T-helper 1 cell treated with Interleukin-12 subunit alpha and Interleukin-12 subunit beta and Interleukin-4 antibody, amounts not matched to agents 30 ng/mL and 1 ng/mL, for 36 hours (primary cell): ENCODE measurements around the gene RNASE2. TPM values are rescaled to one million over a fixed set of nuclear protein-coding genes. Genes with fewer than 3 reads are reported as not detected.

Source experiments
- intact Hi-C: fragments of 100-400 bp; cut with micrococcal nuclease; formaldehyde crosslinking; loops from one replicate; pipeline ENCODE4 v1.15.1; 2024
- total RNA-seq: library from RNA; stranded (reverse); gene quantifications from 2 replicates; pipeline ENCODE4 v1.2.3, GENCODE V29; 2022

Gene RNASE2
- total RNA-seq, 1 donor from 2014 or later = not detected

GRCh38 chr14:20980906-20981305 is 25.6 kb downstream of the RNASE2 start:
- intact Hi-C loops = loop anchor here (10.0 kb wide), 1 partner anchor 636 kb away; the partner anchor contains the start of gene PARP2

GRCh38 chr14:20982646-20983369 is 27.5 kb downstream of the RNASE2 start:
- intact Hi-C loops = loop anchor here (10.0 kb wide), 1 partner anchor 638 kb away; the partner anchor contains the start of gene PARP2

- intact Hi-C loops = loop anchor here (10.0 kb wide), 1 partner anchor 641 kb away; the partner anchor contains the start of gene PARP2
Measured at GRCh38 chr14:20985650-20986049, 30.4 kb downstream of the RNASE2 start.

DNA sequence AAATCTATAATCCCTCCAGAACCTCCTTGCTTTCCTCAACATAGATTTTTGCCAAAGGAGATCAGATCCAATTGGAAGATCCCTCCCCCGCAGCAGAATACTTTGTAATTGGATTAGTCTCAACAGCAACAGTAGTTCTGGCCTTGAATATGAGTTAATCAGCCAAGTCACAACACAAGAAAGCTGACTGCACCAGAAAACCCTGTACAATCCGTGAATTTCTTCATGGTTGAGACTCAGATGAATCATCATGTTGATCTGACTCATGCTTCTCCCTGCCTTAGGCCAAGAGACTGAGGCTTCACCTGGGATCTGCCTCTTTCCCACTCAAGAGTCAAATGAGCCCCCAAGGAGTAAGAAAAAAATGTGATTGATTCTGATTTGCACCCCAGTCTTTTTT is 31.5 kb downstream of the RNASE2 start:
- intact Hi-C loops = loop anchor here (10.0 kb wide), 1 partner anchor 642 kb away; the partner anchor contains the start of gene PARP2

DNA sequence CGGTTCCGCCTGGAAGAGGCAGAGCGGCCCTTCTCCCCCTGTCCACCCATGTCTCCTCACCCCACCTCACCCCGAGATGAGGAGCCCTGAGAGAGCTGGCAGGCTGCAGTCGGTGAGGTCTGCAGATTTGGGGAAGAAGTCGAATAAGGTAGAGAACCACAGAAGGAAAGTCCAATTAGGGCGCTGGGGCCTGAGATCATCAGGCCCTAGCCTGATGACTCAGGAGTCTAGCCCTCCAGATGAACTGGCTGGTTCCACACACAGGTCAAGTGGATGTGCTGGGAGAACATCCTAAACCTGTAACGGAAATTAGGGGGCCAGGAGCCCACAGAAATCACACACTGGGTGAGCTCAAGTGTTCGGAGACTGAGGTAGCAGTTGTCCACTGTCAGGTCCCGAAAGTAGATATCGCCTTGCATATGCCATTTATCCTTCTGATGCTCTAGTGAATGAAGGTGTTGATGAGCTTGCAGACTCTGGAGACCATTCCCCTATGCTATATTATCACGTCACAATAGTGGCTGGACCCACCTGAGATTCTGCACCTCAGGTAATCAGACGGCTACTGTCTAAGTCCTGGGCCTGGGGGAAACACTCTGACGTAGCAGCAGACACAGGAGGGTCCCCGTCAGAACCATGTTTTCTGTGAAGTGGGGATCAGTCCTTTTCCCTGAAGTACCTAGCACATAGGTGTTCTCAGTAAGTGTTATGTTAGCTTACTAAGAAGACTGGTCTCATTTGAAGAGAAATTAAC is 33.6 kb downstream of the RNASE2 start:
- intact Hi-C loops = loop anchor here (1.0 to 10.0 kb wide), 3 partner anchors 18 to 644 kb away; partner anchors contain the start of gene PARP2

DNA sequence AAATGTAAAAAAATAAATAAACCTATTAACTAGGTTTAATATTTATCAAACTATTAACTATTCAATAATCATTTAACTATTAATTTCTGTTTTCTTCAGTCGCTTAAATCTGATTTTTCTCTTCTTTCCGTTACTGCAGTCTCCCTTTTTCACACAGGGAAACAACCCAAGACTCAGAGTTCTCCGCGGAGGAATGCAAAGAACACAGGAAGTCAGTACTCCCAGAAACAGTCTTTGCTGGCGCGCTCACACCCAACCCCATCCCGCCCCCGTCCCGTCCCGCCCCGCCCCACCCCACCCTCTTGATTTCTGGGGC is 34.1 kb downstream of the RNASE2 start:
- intact Hi-C loops = loop anchor here (1.0 to 10.0 kb wide), 3 partner anchors 18 to 645 kb away; partner anchors contain the start of gene PARP2

- intact Hi-C loops = loop anchor here (1.0 to 10.0 kb wide), 4 partner anchors 19 to 645 kb away; partner anchors contain the start of genes PARP2 and TEP1
Measured at GRCh38 chr14:20989787-20990600, 34.7 kb downstream of the RNASE2 start, which contains the start of gene METTL17. METTL17 (plus strand) TSS chr14:20989980; CDS start chr14:20990003, 23 bp downstream.

- intact Hi-C loops = no loop called here
Measured at GRCh38 chr14:20996521-20996920, 41.2 kb downstream of the RNASE2 start.

DNA sequence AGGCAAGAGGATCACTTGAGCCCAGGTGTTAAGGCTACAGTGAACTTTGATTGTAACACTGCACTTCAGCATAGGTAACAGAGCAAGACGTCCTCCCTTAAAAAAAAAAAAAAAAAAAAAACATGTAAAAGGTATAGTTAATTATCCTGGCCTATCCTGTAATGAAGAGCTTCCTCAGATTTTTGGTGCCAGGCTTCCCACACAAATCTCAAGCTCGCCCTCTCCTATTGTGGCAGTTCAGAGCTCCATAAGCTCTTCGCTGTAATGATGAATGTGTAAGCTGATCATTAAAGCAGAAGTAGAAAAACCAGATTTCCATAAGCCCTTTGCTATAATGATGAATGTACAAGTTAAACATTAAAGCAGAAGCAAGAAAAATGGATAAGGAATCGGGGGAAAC is 41.8 kb downstream of the RNASE2 start:
- intact Hi-C loops = no loop called here

DNA sequence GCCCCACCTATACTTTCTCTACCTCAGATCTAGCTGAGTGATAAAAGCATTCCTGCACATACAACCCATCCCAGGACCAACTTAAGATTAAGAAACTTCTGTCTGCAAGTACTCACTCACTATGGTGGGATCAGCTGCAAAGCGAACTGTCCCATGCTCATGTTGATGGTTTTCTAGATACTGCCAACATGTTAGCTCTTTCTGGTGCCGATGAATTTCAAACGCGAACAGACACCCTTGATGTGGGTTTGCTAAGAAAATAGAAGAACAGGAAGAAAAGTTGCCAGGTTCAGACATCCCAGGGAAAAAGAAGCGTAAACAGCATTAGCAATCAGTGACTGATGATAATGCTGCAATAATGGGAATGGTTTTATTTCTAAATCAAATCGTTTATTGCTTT is 42.3 kb downstream of the RNASE2 start:
- intact Hi-C loops = no loop called here

- intact Hi-C loops = no loop called here
Measured at GRCh38 chr14:20998139-20998538, 42.9 kb downstream of the RNASE2 start.

- intact Hi-C loops = no loop called here
Measured at GRCh38 chr14:20998674-20999366, 43.5 kb downstream of the RNASE2 start, which contains the start of gene SLC39A2. SLC39A2 (plus strand) TSS chr14:20999293; CDS start chr14:20999447, 154 bp downstream.

GRCh38 chr14:20999591-20999990 is 44.3 kb downstream of the RNASE2 start:
- intact Hi-C loops = no loop called here

GRCh38 chr14:21001218-21001617 is 45.9 kb downstream of the RNASE2 start:
- intact Hi-C loops = no loop called here

GRCh38 chr14:21003788-21004346 is 48.6 kb downstream of the RNASE2 start:
- intact Hi-C loops = no loop called here

Other genes starting within 250 kb of the RNASE2 start
- not detected in 2 replicates for gene EDDM3A, start 209.6 kb upstream of the RNASE2 start, total RNA-seq
- gene EDDM3B, start 187.1 kb upstream of the RNASE2 start, total RNA-seq = not detected in 2 replicates
- 3.7 TPM in 2 replicates for gene RNASE6, start 174.2 kb upstream of the RNASE2 start, total RNA-seq
- not detected in 2 replicates for gene RNASE1, start 152.6 kb upstream of the RNASE2 start, total RNA-seq
- not detected in 2 replicates for gene RNASE3, start 64.1 kb upstream of the RNASE2 start, total RNA-seq
- 90.7 and 96.3 TPM in 2 replicates for gene METTL17, start 34.5 kb downstream of the RNASE2 start, total RNA-seq
- gene SLC39A2, start 43.8 kb downstream of the RNASE2 start, total RNA-seq = 0.24 and 0.39 TPM in 2 replicates
- 2.6 and 4.6 TPM in 2 replicates for gene NDRG2, start 69.6 kb downstream of the RNASE2 start, total RNA-seq
- gene TPPP2, start 74.7 kb downstream of the RNASE2 start, total RNA-seq = not detected in 2 replicates
- gene RNASE13, start 79.3 kb downstream of the RNASE2 start, total RNA-seq = not detected in 2 replicates
- not detected in 2 replicates for gene RNASE7, start 86.9 kb downstream of the RNASE2 start, total RNA-seq
- gene RNASE8, start 102.3 kb downstream of the RNASE2 start, total RNA-seq = not detected in 2 replicates
- gene ARHGEF40, start 114.8 kb downstream of the RNASE2 start, total RNA-seq = not detected in 2 replicates
- gene ZNF219, start 143.2 kb downstream of the RNASE2 start, total RNA-seq = 4.9 and 6.6 TPM in 2 replicates
- 0.63 TPM in 1 of 2 replicates, not detected in the other for gene TMEM253, start 145.6 kb downstream of the RNASE2 start, total RNA-seq
- not detected in 2 replicates for gene OR5AU1, start 200.6 kb downstream of the RNASE2 start, total RNA-seq